Neural progenitor cell (in vitro differentiated cells): ENCODE results near the gene KCNAB1.

ENCODE experiments used
- CTCF ChIP-seq: fragments of 200-600 bp; sonication (generic); IDR thresholded peaks from 2 replicates; pipeline ENCODE4 v1.5.1; 2017; ENCODE audit warnings: antibody characterized with exemption, mild to moderate bottlenecking
- EZH2 ChIP-seq: fragments of 200-600 bp; sonication (generic); IDR thresholded peaks from 2 replicates; pipeline ENCODE4 v1.6.1; 2017; ENCODE audit warnings: antibody characterized with exemption, mild to moderate bottlenecking, moderate library complexity

DNA sequence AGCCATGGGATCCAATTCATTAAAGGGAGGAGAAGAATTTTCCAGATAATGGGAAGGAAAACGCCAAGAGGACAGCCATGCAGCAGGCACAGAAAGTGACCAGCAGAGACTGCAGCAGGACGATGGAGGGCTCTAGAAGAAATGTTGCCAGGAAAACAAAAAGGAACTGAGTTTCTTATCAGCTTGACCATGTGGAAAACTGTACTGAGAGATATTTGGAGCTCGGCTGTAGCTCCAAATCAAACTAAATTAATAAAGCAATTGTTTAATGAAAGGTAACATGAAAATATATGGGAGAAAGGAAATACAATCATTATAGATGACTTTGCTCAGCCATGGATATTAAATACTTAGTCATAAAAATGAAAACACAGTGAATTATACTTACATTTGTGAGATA, 370.8 kb downstream of the KCNAB1 start:
- TF ChIP-seq CTCF (no peak), EZH2 (no peak)
